BLaER1 (cell line): Measurements from ENCODE around the gene HOXB6.
A peak's percentile ranks its signal among the peaks of the same experiment; 100 is the strongest.

Experiments
- H3K27ac ChIP-seq: shearing (Covaris generic); formaldehyde crosslinking; 2 replicates; pipeline ENCODE4 v1.8.1; 2022
- H3K27me3 ChIP-seq: shearing (Covaris generic); formaldehyde crosslinking; 2 replicates; pipeline ENCODE4 v1.8.1; 2022
- H3K36me3 ChIP-seq: shearing (Covaris generic); formaldehyde crosslinking; 2 replicates; pipeline ENCODE4 v1.8.1; 2022
- H3K4me1 ChIP-seq: shearing (Covaris generic); formaldehyde crosslinking; 2 replicates; pipeline ENCODE4 v1.8.1; 2022
- H3K4me2 ChIP-seq: shearing (Covaris generic); formaldehyde crosslinking; 2 replicates; pipeline ENCODE4 v1.8.1; 2022
- H3K4me3 ChIP-seq: shearing (Covaris generic); formaldehyde crosslinking; 2 replicates; pipeline ENCODE4 v1.8.1; 2022
- H3K9ac ChIP-seq: shearing (Covaris generic); formaldehyde crosslinking; 2 replicates; pipeline ENCODE4 v1.8.1; 2022
- H3K9me3 ChIP-seq: shearing (Covaris generic); formaldehyde crosslinking; 2 replicates; pipeline ENCODE4 v1.8.1; 2022
- H4K20me1 ChIP-seq: shearing (Covaris generic); formaldehyde crosslinking; 2 replicates; pipeline ENCODE4 v1.8.1; 2022
- Cebpa-rat ChIP-seq: shearing (Covaris generic); IDR thresholded peaks from 2 replicates; pipeline ENCODE4 v1.8.1; 2022

The HOXB6 gene

GRCh38 chr17:48604770-48605329 is at the start of gene HOXB6:
HOXB6 (minus strand) TSS chr17:48604986; CDS start chr17:48598150, 6,836 bp downstream.
- Histone ChIP-seq H3K27me3 (peaks cover 100% of the 10 kb centered on the region), H3K9me3 (no peaks in the 10 kb centered on the region), H3K4me2 (no peak within 1 kb of the TSS), H3K4me3 (no peak within 1 kb of the TSS), H3K27ac (no peak within 1 kb of the TSS), H3K36me3 (no peaks in the 10 kb centered on the region), H3K9ac (no peak within 1 kb of the TSS), H4K20me1 (peaks cover 99% of the 10 kb centered on the region), H3K4me1 (no peaks in the 10 kb centered on the region)
- TF ChIP-seq Cebpa-rat = no peak

GRCh38 chr17:48649741-48650140 is 45.0 kb upstream of the HOXB6 start:
- H3K4me1 ChIP-seq = peaks cover 13% of the 10 kb centered on the region
- H4K20me1 ChIP-seq = peaks cover 34% of the 10 kb centered on the region
- H3K27ac ChIP-seq = no peak overlapping the region
- H3K4me3 ChIP-seq = no peak overlapping the region
- H3K36me3 ChIP-seq = no peaks in the 10 kb centered on the region
- H3K27me3 ChIP-seq = peaks cover 58% of the 10 kb centered on the region
- H3K9me3 ChIP-seq = no peaks in the 10 kb centered on the region
- no peak for TF ChIP-seq Cebpa-rat
- H3K9ac ChIP-seq = no peak overlapping the region
- H3K4me2 ChIP-seq = no peak overlapping the region

GRCh38 chr17:48647963-48648245 is 43.1 kb upstream of the HOXB6 start:
- Histone ChIP-seq H3K4me3 (no peak overlapping the region), H3K36me3 (no peaks in the 10 kb centered on the region), H3K4me1 (peaks cover 13% of the 10 kb centered on the region), H4K20me1 (peaks cover 50% of the 10 kb centered on the region), H3K9ac (no peak overlapping the region), H3K4me2 (no peak overlapping the region), H3K9me3 (no peaks in the 10 kb centered on the region), H3K27me3 (peaks cover 76% of the 10 kb centered on the region), H3K27ac (no peak overlapping the region)
- TF ChIP-seq Cebpa-rat = no peak

GRCh38 chr17:48647103-48647962 is 42.5 kb upstream of the HOXB6 start:
- H4K20me1 ChIP-seq = peaks cover 56% of the 10 kb centered on the region
- no peaks in the 10 kb centered on the region for H3K36me3 ChIP-seq
- H3K4me2 ChIP-seq = peak overlapping the region; percentile 41
- no peak for TF ChIP-seq Cebpa-rat
- H3K4me1 ChIP-seq = peaks cover 13% of the 10 kb centered on the region
- no peak overlapping the region for H3K9ac ChIP-seq
- H3K4me3 ChIP-seq = peak overlapping the region; percentile 40; the same call in 1 of the 2 replicates
- H3K27ac ChIP-seq = no peak overlapping the region
- 0 out of 2 replicates have a peak, but pooled peaks cover 3% of the 10 kb centered on the region for H3K9me3 ChIP-seq
- H3K27me3 ChIP-seq = peaks cover 82% of the 10 kb centered on the region

- TF ChIP-seq Cebpa-rat = no peak
- Histone ChIP-seq H3K9ac (no peak overlapping the region), H3K4me2 (peak overlapping the region; percentile 4; the same call in 1 of the 2 replicates), H3K36me3 (no peaks in the 10 kb centered on the region), H3K9me3 (0 out of 2 replicates have a peak, but pooled peaks cover 9% of the 10 kb centered on the region), H3K4me3 (peak overlapping the region; percentile 8), H4K20me1 (peaks cover 65% of the 10 kb centered on the region), H3K4me1 (peaks cover 13% of the 10 kb centered on the region), H3K27me3 (peaks cover 91% of the 10 kb centered on the region), H3K27ac (no peak overlapping the region)
Measured at GRCh38 chr17:48646183-48647102, 41.7 kb upstream of the HOXB6 start.

GRCh38 chr17:48645639-48646182 is 40.9 kb upstream of the HOXB6 start:
- Histone ChIP-seq H3K9me3 (0 out of 2 replicates have a peak, but pooled peaks cover 9% of the 10 kb centered on the region), H3K27me3 (peaks cover 98% of the 10 kb centered on the region), H4K20me1 (peaks cover 72% of the 10 kb centered on the region), H3K4me3 (no peak overlapping the region), H3K4me1 (peaks cover 13% of the 10 kb centered on the region), H3K27ac (no peak overlapping the region), H3K4me2 (no peak overlapping the region), H3K36me3 (no peaks in the 10 kb centered on the region), H3K9ac (no peak overlapping the region)
- no peak for TF ChIP-seq Cebpa-rat

GRCh38 chr17:48644910-48645557 is 40.2 kb upstream of the HOXB6 start:
- Histone ChIP-seq H3K9me3 (0 out of 2 replicates have a peak, but pooled peaks cover 9% of the 10 kb centered on the region), H3K4me1 (peaks cover 13% of the 10 kb centered on the region), H3K9ac (no peak overlapping the region), H3K36me3 (no peaks in the 10 kb centered on the region), H3K27ac (no peak overlapping the region), H4K20me1 (peaks cover 78% of the 10 kb centered on the region), H3K27me3 (peaks cover 100% of the 10 kb centered on the region), H3K4me3 (no peak overlapping the region), H3K4me2 (no peak overlapping the region)
- no peak for TF ChIP-seq Cebpa-rat

- Histone ChIP-seq H3K27me3 (peaks cover 100% of the 10 kb centered on the region), H4K20me1 (peaks cover 87% of the 10 kb centered on the region), H3K4me3 (no peak overlapping the region), H3K9me3 (0 out of 2 replicates have a peak, but pooled peaks cover 9% of the 10 kb centered on the region), H3K36me3 (no peaks in the 10 kb centered on the region), H3K4me1 (peaks cover 13% of the 10 kb centered on the region), H3K4me2 (no peak overlapping the region), H3K9ac (no peak overlapping the region), H3K27ac (no peak overlapping the region)
- TF ChIP-seq Cebpa-rat = no peak
Measured at GRCh38 chr17:48644159-48644558, 39.4 kb upstream of the HOXB6 start.

GRCh38 chr17:48643697-48644012 is 38.9 kb upstream of the HOXB6 start:
- H3K4me2 ChIP-seq = no peak overlapping the region
- no peaks in the 10 kb centered on the region for H3K36me3 ChIP-seq
- H3K27ac ChIP-seq = no peak overlapping the region
- H3K27me3 ChIP-seq = peaks cover 100% of the 10 kb centered on the region
- H4K20me1 ChIP-seq = peaks cover 92% of the 10 kb centered on the region
- no peak overlapping the region for H3K4me3 ChIP-seq
- H3K9me3 ChIP-seq = 0 out of 2 replicates have a peak, but pooled peaks cover 9% of the 10 kb centered on the region
- H3K4me1 ChIP-seq = peaks cover 13% of the 10 kb centered on the region
- H3K9ac ChIP-seq = no peak overlapping the region
- TF ChIP-seq Cebpa-rat = no peak
